B cell (primary cell): Measurements from ENCODE around the gene NHERF2. TPM values are rescaled to one million over a fixed set of nuclear protein-coding genes. Genes with fewer than 3 reads are reported as not detected.
"Not testable (repeated sequence)": the region's sequence is repeated elsewhere in the genome, so short reads cannot be mapped to it uniquely, and the experiment has no call there.

Source experiments
- ATAC-seq: fragments of 200-7000 bp; cut with Tn5 transposase; one replicate; pipeline ENCODE4 v1.10.0; 2021; ENCODE audit warnings: low read depth, mild to moderate bottlenecking, moderate number of reproducible peaks, moderate library complexity
- CTCF ChIA-PET: fragments of 350-600 bp; sonication (Branson Sonifier 250); formaldehyde crosslinking; loops from one replicate; lab custom pipeline; 2021; ENCODE audit warnings: antibody characterized with exemption, inconsistent platforms; lab: Charles Lee
- POLR2A ChIA-PET: fragments of 350-600 bp; sonication (Branson Sonifier 250); formaldehyde crosslinking; loops from one replicate; lab custom pipeline; 2021; ENCODE audit warnings: antibody characterized with exemption; lab: Charles Lee
- DNase-seq: peaks from one replicate; pipeline ENCODE4 v3.0.0; 2013
- H2AFZ ChIP-seq: 2 replicates; pipeline ENCODE4 v1.6.1; 2012; ENCODE audit warnings: mild to moderate bottlenecking, low read depth, low read length; ENCODE audit not compliant: insufficient read depth, poor library complexity, severe bottlenecking
- H3K27ac ChIP-seq, 2 donors: 1 replicate in 1 of 2; 2 replicates in 1 of 2; pipeline ENCODE4 v1.5.1; 2012 to 2013; ENCODE audit warnings: low read length in 2 of 2, mild to moderate bottlenecking in 2 of 2, moderate library complexity in 1 of 2
- H3K27me3 ChIP-seq, 4 experiments: fragments of 200-600 bp in 1 of 4; sonication (generic) in 1 of 4; replicated peaks in 1 of 4; 1 replicate in 2 of 4; 2 replicates in 2 of 4; pipeline versions ENCODE4 v1.6.1 to v1.7.0; 2013 to 2016; ENCODE audit warnings: low read length in 3 of 4, mild to moderate bottlenecking in 2 of 4, mixed read lengths in 1 of 4, moderate library complexity in 1 of 4; ENCODE audit not compliant: insufficient read depth in 4 of 4, control insufficient read depth in 3 of 4; ENCODE audit errors: control extremely low read depth in 1 of 4
- H3K36me3 ChIP-seq, 2 experiments: replicated peaks in 1 of 2; 1 replicate in 1 of 2; 2 replicates in 1 of 2; pipeline versions ENCODE4 v1.6.1 to v1.7.1; 2013; ENCODE audit warnings: low read length in 1 of 2; ENCODE audit not compliant: insufficient read depth in 2 of 2, control insufficient read depth in 1 of 2; ENCODE audit errors: control extremely low read depth in 1 of 2, extremely low read depth in 1 of 2
- H3K4me1 ChIP-seq, 2 donors: fragments of 200-600 bp in 1 of 2; sonication (generic) in 1 of 2; 1 replicate in 1 of 2; 2 replicates in 1 of 2; pipeline versions ENCODE4 v1.5.1 to v1.6.1; 2013 to 2017; ENCODE audit warnings: low read length in 2 of 2; ENCODE audit not compliant: control insufficient read depth in 2 of 2, insufficient read depth in 2 of 2
- H3K4me2 ChIP-seq: replicated peaks from 2 replicates; pipeline ENCODE3; 2012; ENCODE audit warnings: mild to moderate bottlenecking, low read depth, low read length; ENCODE audit not compliant: poor library complexity, severe bottlenecking
- H3K4me3 ChIP-seq, 5 experiments: fragments of 200-600 bp in 1 of 5; sonication (generic) in 1 of 5; 1 replicate in 3 of 5; 2 replicates in 2 of 5; pipeline versions ENCODE4 v1.5.1 to v1.7.0; 2011 to 2016; ENCODE audit warnings: low read length in 4 of 5, mild to moderate bottlenecking in 4 of 5, low read depth in 2 of 5, control low read depth in 1 of 5, moderate library complexity in 1 of 5; ENCODE audit not compliant: insufficient read depth in 1 of 5; ENCODE audit errors: control extremely low read depth in 1 of 5, extremely low read depth in 1 of 5
- H3K79me2 ChIP-seq: fragments of 200-600 bp; sonication (generic); one replicate; pipeline ENCODE4 v1.6.0; 2016; ENCODE audit warnings: low read length; ENCODE audit not compliant: control insufficient read depth, insufficient read depth
- H3K9ac ChIP-seq: fragments of 200-600 bp; sonication (generic); 2 replicates; pipeline ENCODE4 v1.6.1; 2017; ENCODE audit warnings: mild to moderate bottlenecking, low read length, moderate library complexity
- H3K9me3 ChIP-seq, 3 donors: one replicate each; pipeline versions ENCODE4 v1.6.1 to v1.7.1; 2013; ENCODE audit warnings: low read length in 2 of 3; ENCODE audit not compliant: control insufficient read depth in 2 of 3, insufficient read depth in 1 of 3; ENCODE audit errors: control extremely low read depth in 1 of 3
- H4K20me1 ChIP-seq: 2 replicates; pipeline ENCODE4 v1.6.0; 2012; ENCODE audit warnings: mild to moderate bottlenecking, low read length; ENCODE audit not compliant: insufficient read depth, control insufficient read depth, poor library complexity, severe bottlenecking
- H3K27ac Mint-ChIP-seq: one replicate; pipeline ENCODE4 v1.8.0; 2021; ENCODE audit warnings: mixed read lengths
- H3K27me3 Mint-ChIP-seq: one replicate; pipeline ENCODE4 v1.8.0; 2021; ENCODE audit warnings: mixed read lengths
- H3K4me1 Mint-ChIP-seq: one replicate; pipeline ENCODE4 v1.8.0; 2021; ENCODE audit warnings: mixed read lengths
- H3K4me3 Mint-ChIP-seq: one replicate; pipeline ENCODE4 v1.8.0; 2021; ENCODE audit warnings: mixed read lengths
- H3K9me3 Mint-ChIP-seq: one replicate; pipeline ENCODE4 v1.8.0; 2022; ENCODE audit warnings: mixed read lengths; ENCODE audit not compliant: insufficient read depth
- EZH2 ChIP-seq: IDR thresholded peaks from 2 replicates; pipeline ENCODE4 v1.6.1; 2012; ENCODE audit warnings: borderline replicate concordance, low read depth, mild to moderate bottlenecking, moderate library complexity, low read length; ENCODE audit not compliant: insufficient read depth, poor library complexity, severe bottlenecking
- WGBS: methylation state at CpG from one replicate; pipeline ENCODE4 v1.1.5; 2013; ENCODE audit warnings: missing lambda C conversion rate; ENCODE audit not compliant: insufficient coverage; 5-methylcytosine and 5-hydroxymethylcytosine counted together
- intact Hi-C: fragments of 100-400 bp; cut with micrococcal nuclease; formaldehyde crosslinking; loops from one replicate; pipeline ENCODE4 v1.10.0; 2022
- polyA plus RNA-seq: library from polyadenylated mRNA; depleted of rRNA; stranded (reverse); fragments of >200 nt; gene quantifications from 2 replicates; pipeline ENCODE4 v1.2.3, GENCODE V29; 2012
- total RNA-seq, 2 donors: library from RNA; stranded (reverse); fragments of 120-200 nt in 1 of 2; gene quantifications; 1 replicate in 1 of 2; 2 replicates in 1 of 2; pipeline versions ENCODE4 v1.2.3 to v1.2.4, GENCODE V29; 2013 to 2022
- TF ChIP-seq, protein P1 (sequence below): fragments of 200-600 bp; IDR thresholded peaks from one replicate; pipeline ENCODE4 v1.8.0; 2022; ENCODE audit warnings: antibody characterized with exemption, mild to moderate bottlenecking

The NHERF2 gene
- total and polyA plus RNA-seq, 2 donors (not counting 1 experiment from before 2014, with no cell fraction given): 1.8 to 2.2 TPM

- H3K27ac Mint-ChIP-seq: no peak overlapping the region
- Histone ChIP-seq H3K4me1 (peaks cover 0 to 5% of the 10 kb centered on the region in 2 donors), H2AFZ (peak overlapping the region; percentile 54), H3K27me3 (peaks cover 0 to 16% (median 2%) of the 10 kb centered on the region in 4 experiments), H4K20me1 (no peaks in the 10 kb centered on the region), H3K36me3 (no peaks in the 10 kb centered on the region), H3K27ac (no peak overlapping the region), H3K9ac (no peak overlapping the region), H3K9me3 (peaks cover 0 to 13% (median 0%) of the 10 kb centered on the region in 3 donors), H3K4me2 (peak overlapping the region; percentile 44), H3K79me2 (no peaks in the 10 kb centered on the region), H3K4me3 (no peak overlapping the region)
- 22% methylated on average over 27 of the region's 37 CpGs for WGBS
- ChIA-PET POLR2A (no interaction called here), CTCF (no interaction called here)
- peak; percentile 37 for ATAC-seq
- DNase-seq: no peak
- no peaks in the 10 kb centered on the region for H3K4me1 Mint-ChIP-seq
- intact Hi-C loops: no loop called here
- no peak overlapping the region for H3K4me3 Mint-ChIP-seq
- H3K27me3 Mint-ChIP-seq: peaks cover 4% of the 10 kb centered on the region
- no peaks in the 10 kb centered on the region for H3K9me3 Mint-ChIP-seq
- no peak for TF ChIP-seq EZH2
- TF ChIP-seq, protein P1, sequence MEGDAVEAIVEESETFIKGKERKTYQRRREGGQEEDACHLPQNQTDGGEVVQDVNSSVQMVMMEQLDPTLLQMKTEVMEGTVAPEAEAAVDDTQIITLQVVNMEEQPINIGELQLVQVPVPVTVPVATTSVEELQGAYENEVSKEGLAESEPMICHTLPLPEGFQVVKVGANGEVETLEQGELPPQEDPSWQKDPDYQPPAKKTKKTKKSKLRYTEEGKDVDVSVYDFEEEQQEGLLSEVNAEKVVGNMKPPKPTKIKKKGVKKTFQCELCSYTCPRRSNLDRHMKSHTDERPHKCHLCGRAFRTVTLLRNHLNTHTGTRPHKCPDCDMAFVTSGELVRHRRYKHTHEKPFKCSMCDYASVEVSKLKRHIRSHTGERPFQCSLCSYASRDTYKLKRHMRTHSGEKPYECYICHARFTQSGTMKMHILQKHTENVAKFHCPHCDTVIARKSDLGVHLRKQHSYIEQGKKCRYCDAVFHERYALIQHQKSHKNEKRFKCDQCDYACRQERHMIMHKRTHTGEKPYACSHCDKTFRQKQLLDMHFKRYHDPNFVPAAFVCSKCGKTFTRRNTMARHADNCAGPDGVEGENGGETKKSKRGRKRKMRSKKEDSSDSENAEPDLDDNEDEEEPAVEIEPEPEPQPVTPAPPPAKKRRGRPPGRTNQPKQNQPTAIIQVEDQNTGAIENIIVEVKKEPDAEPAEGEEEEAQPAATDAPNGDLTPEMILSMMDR: no peak
Observed at GRCh38 chr16:2033057-2033908, 6.6 kb downstream of the NHERF2 start.

DNA sequence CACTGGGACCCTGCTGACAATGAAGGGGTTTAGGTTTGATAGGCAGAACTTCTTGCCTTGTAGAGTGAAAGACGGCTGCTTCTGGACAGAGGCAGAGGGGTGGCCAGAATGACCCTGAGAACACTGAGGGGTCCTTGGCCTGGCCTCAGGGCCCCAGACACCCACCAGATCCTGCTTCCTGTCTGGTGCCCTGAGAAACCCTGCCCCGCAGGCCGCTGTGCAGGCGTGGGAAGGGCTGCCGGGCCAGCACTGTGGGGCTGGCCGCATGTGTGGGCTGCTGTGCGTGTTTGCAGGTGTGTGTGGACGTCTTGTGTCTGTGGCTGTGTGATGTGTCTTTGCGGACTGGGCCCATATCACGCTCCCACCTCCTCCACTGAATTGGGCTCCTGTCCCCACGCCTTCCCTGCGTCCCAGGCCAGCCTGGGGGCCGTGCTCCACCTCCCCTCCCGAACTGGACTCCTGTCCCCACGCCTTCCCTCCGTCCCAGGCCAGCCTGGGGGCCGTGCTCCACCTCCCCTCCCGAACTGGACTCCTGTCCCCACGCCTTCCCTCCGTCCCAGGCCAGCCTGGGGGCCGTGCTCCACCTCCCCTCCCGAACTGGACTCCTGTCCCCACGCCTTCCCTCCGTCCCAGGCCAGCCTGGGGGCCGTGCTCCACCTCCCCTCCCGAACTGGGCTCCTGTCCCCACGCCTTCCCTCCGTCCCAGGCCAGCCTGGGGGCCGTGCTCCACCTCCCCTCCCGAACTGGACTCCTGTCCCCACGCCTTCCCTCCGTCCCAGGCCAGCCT lies 7.4 kb downstream of the NHERF2 start:
- H2AFZ ChIP-seq: peak overlapping the region; percentile 54
- H3K4me1 Mint-ChIP-seq, POLR2A ChIA-PET, H3K9me3 Mint-ChIP-seq, DNase-seq, H3K27ac ChIP-seq, H3K4me1 ChIP-seq, H3K36me3 ChIP-seq, H3K9ac ChIP-seq, ATAC-seq, H4K20me1 ChIP-seq, H3K79me2 ChIP-seq, intact Hi-C loops, H3K27ac Mint-ChIP-seq, H3K27me3 Mint-ChIP-seq, CTCF ChIA-PET, H3K4me3 ChIP-seq, H3K4me3 Mint-ChIP-seq: not testable (repeated sequence)
- 89% methylated on average over 5 of the region's 32 CpGs for WGBS
- H3K9me3 ChIP-seq: peaks cover 0 to 13% (median 0%) of the 10 kb centered on the region in 3 donors
- H3K4me2 ChIP-seq: peak overlapping the region; percentile 44
- H3K27me3 ChIP-seq: peaks cover 0 to 12% (median 0%) of the 10 kb centered on the region in 4 experiments
